Natural killer cell (primary cell): ENCODE data around the gene ACOT7. TPM values are rescaled to one million over a fixed set of nuclear protein-coding genes. Genes with fewer than 3 reads are reported as not detected.

Experiments
- ATAC-seq, 3 donors: fragments of 150-1000 bp in 2 of 3; fragments of 200-7000 bp in 1 of 3; cut with Tn5 transposase; 1 replicate in 1 of 3; 2 replicates in 2 of 3; pipeline ENCODE4 v1.10.0; 2021; ENCODE audit warnings: mild to moderate bottlenecking in 2 of 3, moderate library complexity in 2 of 3
- DNase-seq, 2 donors: peaks; one replicate each; pipeline versions ENCODE4 v3.0.0 to v3.0.0-alpha.2; 2013 to 2021; ENCODE audit warnings: mixed read lengths in 1 of 2
- H3K27ac ChIP-seq: one replicate; pipeline ENCODE4 v1.5.1; 2013; ENCODE audit warnings: mild to moderate bottlenecking, low read length
- H3K27me3 ChIP-seq: one replicate; pipeline ENCODE4 v1.6.1; 2013; ENCODE audit warnings: low read length; ENCODE audit not compliant: control insufficient read depth, insufficient read depth
- H3K36me3 ChIP-seq: one replicate; pipeline ENCODE4 v1.6.1; 2013; ENCODE audit warnings: low read length; ENCODE audit not compliant: control insufficient read depth, insufficient read depth
- H3K4me1 ChIP-seq: one replicate; pipeline ENCODE4 v1.6.1; 2013; ENCODE audit warnings: low read length; ENCODE audit not compliant: control insufficient read depth, insufficient read depth
- H3K4me3 ChIP-seq: one replicate; pipeline ENCODE4 v1.5.1; 2013; ENCODE audit warnings: low read length
- H3K9me3 ChIP-seq: one replicate; pipeline ENCODE4 v1.6.1; 2013; ENCODE audit warnings: low read length; ENCODE audit not compliant: control insufficient read depth, insufficient read depth
- H3K27ac Mint-ChIP-seq, 2 donors: one replicate each; pipeline ENCODE4 v1.8.0; 2022; ENCODE audit warnings: mild to moderate bottlenecking in 2 of 2, mixed read lengths in 2 of 2, moderate library complexity in 1 of 2
- H3K27me3 Mint-ChIP-seq, 2 donors: one replicate each; pipeline ENCODE4 v1.8.0; 2022; ENCODE audit warnings: low read depth in 2 of 2, mixed read lengths in 2 of 2
- H3K36me3 Mint-ChIP-seq: one replicate; pipeline ENCODE4 v1.8.0; 2022; ENCODE audit warnings: mixed read lengths
- H3K4me1 Mint-ChIP-seq, 2 donors: one replicate each; pipeline ENCODE4 v1.8.0; 2022; ENCODE audit warnings: mixed read lengths in 2 of 2
- H3K4me3 Mint-ChIP-seq: one replicate; pipeline ENCODE4 v1.8.0; 2022; ENCODE audit warnings: mild to moderate bottlenecking, moderate library complexity, mixed read lengths
- H3K9me3 Mint-ChIP-seq, 2 donors: one replicate each; pipeline ENCODE4 v1.8.0; 2022; ENCODE audit warnings: mixed read lengths in 2 of 2
- WGBS: methylation state at CpG from one replicate; pipeline ENCODE4 v1.1.7; 2013; ENCODE audit warnings: missing lambda C conversion rate; ENCODE audit not compliant: insufficient coverage; 5-methylcytosine and 5-hydroxymethylcytosine counted together
- intact Hi-C: fragments of 100-400 bp; cut with micrococcal nuclease; formaldehyde crosslinking; loops from one replicate; pipeline ENCODE4 v1.14.2; 2022
- total RNA-seq, 4 donors: library from RNA; stranded (reverse); fragments of 120-200 nt in 1 of 4; gene quantifications; one replicate each; pipeline versions ENCODE4 v1.2.3 to v1.2.4, GENCODE V29; 2013 to 2022
- TF ChIP-seq, protein P1 (sequence below): fragments of 200-600 bp; IDR thresholded peaks from one replicate; pipeline ENCODE4 v1.8.0; 2022; ENCODE audit warnings: antibody characterized with exemption

The ACOT7 gene
- total RNA-seq, 3 donors from 2014 or later (not counting 1 experiment from before 2014, with no cell fraction given) = 11.5 to 16.9 (median 15.4) TPM

DNA sequence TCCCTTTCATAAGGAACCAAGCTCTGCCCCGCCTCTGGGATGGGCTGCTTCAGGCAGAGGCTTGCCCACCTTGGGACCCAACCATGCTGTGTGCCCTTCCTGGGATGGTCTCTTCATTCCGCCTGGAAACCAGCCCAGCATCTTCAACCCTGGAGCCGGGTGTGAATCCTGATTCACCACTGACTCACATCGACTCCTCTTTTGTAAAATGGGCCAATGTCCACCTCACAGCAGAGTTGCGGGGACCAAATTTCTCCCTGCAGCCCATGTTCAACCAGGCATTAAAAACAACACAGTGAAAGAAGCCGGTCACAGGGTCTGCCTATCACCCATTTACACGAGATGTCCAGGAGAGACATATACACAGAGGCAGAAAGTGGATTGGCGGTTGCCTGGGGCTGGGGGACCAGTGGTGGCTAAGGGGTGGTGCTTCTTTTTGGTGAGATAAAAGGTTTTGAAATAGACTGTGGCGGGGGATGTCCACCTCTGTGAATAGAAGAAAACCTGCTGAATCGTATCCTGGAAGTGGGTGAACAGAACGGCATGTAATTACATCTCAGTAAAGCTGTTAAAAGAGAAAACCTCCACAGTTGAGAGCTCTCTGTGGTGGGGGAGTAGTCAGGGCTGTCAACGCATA, 125.8 kb downstream of the ACOT7 start:
- no peak for ATAC-seq
- Mint-ChIP-seq H3K4me3 (no peak overlapping the region), H3K9me3 (no peaks in the 10 kb centered on the region), H3K4me1 (no peaks in the 10 kb centered on the region), H3K27me3 (no peaks in the 10 kb centered on the region), H3K36me3 (no peaks in the 10 kb centered on the region), H3K27ac (no peak overlapping the region)
- Histone ChIP-seq H3K27ac (no peak overlapping the region), H3K36me3 (no peaks in the 10 kb centered on the region), H3K27me3 (no peaks in the 10 kb centered on the region), H3K4me3 (no peak overlapping the region), H3K4me1 (no peaks in the 10 kb centered on the region), H3K9me3 (no peaks in the 10 kb centered on the region)
- 86% methylated on average over 12 of the region's 12 CpGs for WGBS
- TF ChIP-seq, protein P1, sequence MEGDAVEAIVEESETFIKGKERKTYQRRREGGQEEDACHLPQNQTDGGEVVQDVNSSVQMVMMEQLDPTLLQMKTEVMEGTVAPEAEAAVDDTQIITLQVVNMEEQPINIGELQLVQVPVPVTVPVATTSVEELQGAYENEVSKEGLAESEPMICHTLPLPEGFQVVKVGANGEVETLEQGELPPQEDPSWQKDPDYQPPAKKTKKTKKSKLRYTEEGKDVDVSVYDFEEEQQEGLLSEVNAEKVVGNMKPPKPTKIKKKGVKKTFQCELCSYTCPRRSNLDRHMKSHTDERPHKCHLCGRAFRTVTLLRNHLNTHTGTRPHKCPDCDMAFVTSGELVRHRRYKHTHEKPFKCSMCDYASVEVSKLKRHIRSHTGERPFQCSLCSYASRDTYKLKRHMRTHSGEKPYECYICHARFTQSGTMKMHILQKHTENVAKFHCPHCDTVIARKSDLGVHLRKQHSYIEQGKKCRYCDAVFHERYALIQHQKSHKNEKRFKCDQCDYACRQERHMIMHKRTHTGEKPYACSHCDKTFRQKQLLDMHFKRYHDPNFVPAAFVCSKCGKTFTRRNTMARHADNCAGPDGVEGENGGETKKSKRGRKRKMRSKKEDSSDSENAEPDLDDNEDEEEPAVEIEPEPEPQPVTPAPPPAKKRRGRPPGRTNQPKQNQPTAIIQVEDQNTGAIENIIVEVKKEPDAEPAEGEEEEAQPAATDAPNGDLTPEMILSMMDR = no peak
- intact Hi-C loops = no loop called here
- DNase-seq = no peak

DNA sequence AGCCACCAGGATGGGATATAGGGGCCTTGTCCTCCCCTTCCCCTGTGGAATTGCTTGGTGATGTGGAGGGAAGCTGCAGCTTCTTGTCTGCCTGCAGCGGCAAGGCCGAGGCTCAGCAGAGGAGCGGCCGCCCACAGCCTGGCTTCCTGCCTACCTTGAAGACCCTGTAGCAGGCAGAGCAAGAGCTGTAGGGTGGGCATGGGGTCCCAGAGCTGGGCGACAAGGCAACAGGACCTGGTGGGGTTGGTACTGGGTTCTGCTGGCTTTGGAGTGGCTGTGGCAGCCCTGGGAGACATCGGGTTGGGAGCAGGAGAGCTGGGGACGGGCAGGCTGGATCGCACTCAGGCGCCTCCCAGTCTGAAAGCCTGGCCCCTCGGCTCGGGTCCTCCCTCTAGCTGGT, 126.9 kb downstream of the ACOT7 start:
- ATAC-seq (no peak), DNase-seq (no peak)
- Mint-ChIP-seq H3K9me3 (no peaks in the 10 kb centered on the region), H3K27me3 (no peaks in the 10 kb centered on the region), H3K27ac (no peak overlapping the region), H3K4me1 (peaks cover 0 to 3% of the 10 kb centered on the region in 2 donors), H3K4me3 (no peak overlapping the region), H3K36me3 (no peaks in the 10 kb centered on the region)
- H3K9me3 ChIP-seq = no peaks in the 10 kb centered on the region
- peaks cover 2% of the 10 kb centered on the region for H3K27me3 ChIP-seq
- TF ChIP-seq, protein P1 = no peak
- intact Hi-C loops = no loop called here
- H3K4me3 ChIP-seq = no peak overlapping the region
- no peak overlapping the region for H3K27ac ChIP-seq
- WGBS = 95% methylated on average over 11 of the region's 11 CpGs
- H3K36me3 ChIP-seq = no peaks in the 10 kb centered on the region
- peaks cover 7% of the 10 kb centered on the region for H3K4me1 ChIP-seq

DNA sequence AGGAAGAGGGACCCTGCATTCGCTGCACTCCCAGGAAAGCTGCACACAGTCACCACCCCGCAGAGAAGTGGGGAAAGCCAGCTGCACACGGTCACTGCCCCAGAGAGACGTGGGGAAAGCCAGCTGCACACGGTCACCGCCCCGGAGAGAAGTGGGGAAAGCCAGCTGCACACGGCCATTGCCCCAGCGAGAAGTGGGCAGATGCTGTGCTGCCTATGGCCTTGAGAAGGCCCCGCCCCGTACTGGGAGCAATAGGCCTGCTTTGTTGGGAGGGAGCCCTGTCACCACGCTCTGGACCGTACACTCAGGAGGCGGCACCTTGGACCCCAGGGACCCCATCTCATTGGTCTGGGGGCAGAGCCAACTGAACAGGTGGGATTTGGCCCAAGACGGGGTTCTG, 128.4 kb downstream of the ACOT7 start:
- ATAC-seq (no peak), DNase-seq (no peak)
- Mint-ChIP-seq H3K4me1 (peaks cover 0 to 7% of the 10 kb centered on the region in 2 donors), H3K27me3 (no peaks in the 10 kb centered on the region), H3K27ac (no peak overlapping the region), H3K9me3 (no peaks in the 10 kb centered on the region), H3K4me3 (no peak overlapping the region), H3K36me3 (no peaks in the 10 kb centered on the region)
- H3K27me3 ChIP-seq = peaks cover 2% of the 10 kb centered on the region
- 91% methylated on average over 15 of the region's 15 CpGs for WGBS
- no peaks in the 10 kb centered on the region for H3K9me3 ChIP-seq
- no peak overlapping the region for H3K4me3 ChIP-seq
- intact Hi-C loops = no loop called here
- TF ChIP-seq, protein P1 = no peak
- peaks cover 12% of the 10 kb centered on the region for H3K4me1 ChIP-seq
- no peak overlapping the region for H3K27ac ChIP-seq
- no peaks in the 10 kb centered on the region for H3K36me3 ChIP-seq

DNA sequence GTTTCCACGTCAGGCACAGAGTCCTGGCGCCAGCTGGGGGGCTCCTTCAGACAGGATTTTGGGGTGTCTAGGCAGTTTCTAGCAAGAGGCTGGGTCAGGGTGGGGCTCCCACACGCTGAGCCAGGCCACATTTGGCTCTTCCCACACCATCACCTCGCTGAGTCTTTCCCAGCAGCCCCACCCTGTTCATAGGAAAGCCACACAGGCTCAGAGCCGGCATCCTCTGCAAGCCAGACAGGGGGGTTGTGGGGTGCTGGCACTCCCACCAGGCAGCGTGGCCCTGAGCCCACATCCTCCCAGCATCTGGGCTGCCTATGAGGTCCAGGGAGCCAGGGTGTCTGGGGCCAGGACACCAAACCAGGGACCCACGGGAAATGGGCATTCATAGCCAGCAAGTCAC, 129.9 kb downstream of the ACOT7 start:
- WGBS = 78% methylated on average over 7 of the region's 7 CpGs
- Histone ChIP-seq H3K4me3 (no peak overlapping the region), H3K36me3 (no peaks in the 10 kb centered on the region), H3K9me3 (no peaks in the 10 kb centered on the region), H3K27ac (no peak overlapping the region), H3K4me1 (peaks cover 21% of the 10 kb centered on the region), H3K27me3 (peaks cover 2% of the 10 kb centered on the region)
- intact Hi-C loops = no loop called here
- ATAC-seq (no peak), DNase-seq (no peak)
- H3K27ac Mint-ChIP-seq = no peak overlapping the region
- peaks cover 0 to 11% of the 10 kb centered on the region in 2 donors for H3K4me1 Mint-ChIP-seq
- H3K9me3 Mint-ChIP-seq = no peaks in the 10 kb centered on the region
- no peaks in the 10 kb centered on the region for H3K27me3 Mint-ChIP-seq
- H3K4me3 Mint-ChIP-seq = no peak overlapping the region
- no peaks in the 10 kb centered on the region for H3K36me3 Mint-ChIP-seq
- TF ChIP-seq, protein P1 = no peak
